ENCODE data around the gene EHF.

Gene EHF

GRCh38 chr11:34643311-34643710, 22.4 kb downstream of the EHF start:
- peak overlapping the region; percentile 99 for H3K27ac ChIP-seq

GRCh38 chr11:34643846-34644245, 23.0 kb downstream of the EHF start:
- peak overlapping the region; percentile 99 for H3K27ac ChIP-seq
- TF ChIP-seq CTCF (IDR thresholded peaks at IDR 0.05): no peak
- TF ChIP-seq ZFX (IDR thresholded peaks at IDR 0.05; ENCODE audit: borderline replicate concordance): no peak

More at GRCh38 chr11:34643311-34643710, 22.4 kb downstream of the EHF start:
- no peak for TF ChIP-seq ZFX (IDR thresholded peaks at IDR 0.05; ENCODE audit: borderline replicate concordance)
- TF ChIP-seq CTCF (IDR thresholded peaks at IDR 0.05): no peak

- peak overlapping the region; percentile 99 for H3K27ac ChIP-seq
- no peak for TF ChIP-seq ZFX (IDR thresholded peaks at IDR 0.05; ENCODE audit: borderline replicate concordance)
- no peak for TF ChIP-seq CTCF (IDR thresholded peaks at IDR 0.05)
Measured at GRCh38 chr11:34644669-34645406, 23.9 kb downstream of the EHF start.

- TF ChIP-seq ZFX (IDR thresholded peaks at IDR 0.05; ENCODE audit: borderline replicate concordance) (no peak), CTCF (IDR thresholded peaks at IDR 0.05) (no peak)
- H3K27ac ChIP-seq: no peak overlapping the region
Measured at GRCh38 chr11:34646431-34646830, 25.5 kb downstream of the EHF start.

- no peak for TF ChIP-seq CTCF (IDR thresholded peaks at IDR 0.05)
- 0 out of 2 replicates have a peak overlapping the region, but pooled peaks have one; percentile 20 for H3K27ac ChIP-seq
Measured at GRCh38 chr11:34647131-34647530, 26.2 kb downstream of the EHF start.

- H3K27ac ChIP-seq: 0 out of 2 replicates have a peak overlapping the region, but pooled peaks have one; percentile 20
- no peak for TF ChIP-seq ZFX (IDR thresholded peaks at IDR 0.05; ENCODE audit: borderline replicate concordance)
Measured at GRCh38 chr11:34647532-34647931, 26.6 kb downstream of the EHF start.

- H3K27ac ChIP-seq: 0 out of 2 replicates have a peak overlapping the region, but pooled peaks have one; percentile 20
- TF ChIP-seq CTCF (IDR thresholded peaks at IDR 0.05) (no peak), ZFX (IDR thresholded peaks at IDR 0.05; ENCODE audit: borderline replicate concordance) (no peak)
Measured at GRCh38 chr11:34648036-34648435, 27.1 kb downstream of the EHF start.

All from 22Rv1 (cell line).